GM12874 (cell line): ENCODE results near the gene CDK2.

Experiments used
- CTCF ChIP-seq: IDR thresholded peaks from 2 replicates; pipeline ENCODE4 v1.5.1; 2011; ENCODE audit warnings: low read depth, mild to moderate bottlenecking, control low read depth, low read length, moderate library complexity; ENCODE audit not compliant: insufficient read depth

The CDK2 gene

GRCh38 chr12:55934773-55935172 lies 31.9 kb upstream of the CDK2 start:
- TF ChIP-seq CTCF = no peak

- no peak for TF ChIP-seq CTCF
Observed at GRCh38 chr12:55935738-55936151, 30.9 kb upstream of the CDK2 start.

- TF ChIP-seq CTCF = no peak
Observed at GRCh38 chr12:55937981-55938380, 28.6 kb upstream of the CDK2 start.

GRCh38 chr12:55938826-55939501 lies 27.7 kb upstream of the CDK2 start:
- TF ChIP-seq CTCF = no peak

- TF ChIP-seq CTCF = peak; percentile 93
Observed at GRCh38 chr12:55940065-55940732, 26.4 kb upstream of the CDK2 start.

GRCh38 chr12:55942055-55942454 lies 24.6 kb upstream of the CDK2 start:
- no peak for TF ChIP-seq CTCF

GRCh38 chr12:55942577-55943136 lies 24.0 kb upstream of the CDK2 start:
- no peak for TF ChIP-seq CTCF
